ENCODE results near the gene MCHR1.

- TF ChIP-seq CTCF (conservative IDR thresholded peaks at IDR 0.05; ENCODE audit: low read depth, low read length) (no peak), EZH2 (IDR thresholded peaks at IDR 0.05; ENCODE audit: borderline replicate concordance, low read depth, low read length, poor library complexity, severe bottlenecking) (no peak)
Measured at GRCh38 chr22:40631925-40632324, 47.4 kb upstream of the MCHR1 start.
